Spleen (tissue), 7 donors: ENCODE data around the gene ORC3.

Experiments
- POLR2A ChIP-seq, 3 donors: fragments of 450-650 bp; IDR thresholded peaks; one replicate each; pipeline ENCODE4 v1.5.1; 2017; ENCODE audit warnings: antibody characterized with exemption in 3 of 3, mild to moderate bottlenecking in 1 of 3
- TF ChIP-seq, protein P1 (sequence below), 11 experiments: fragments of 200-600 bp in 7 of 11; fragments of 450-650 bp in 4 of 11; sonication (generic) in 4 of 11; IDR thresholded peaks in 8 of 11; conservative IDR thresholded peaks in 3 of 11; 1 replicate in 7 of 11; 2 replicates in 4 of 11; pipeline versions ENCODE4 v1.4.0 to v1.8.0; 2016 to 2021; ENCODE audit warnings: antibody characterized with exemption in 11 of 11, inconsistent platforms in 4 of 11, mild to moderate bottlenecking in 1 of 11
- donor health status: DM: no; HTN: no; CAD: no; lungs with moderate emphysema.
- donor health status: DM: no; HTN: no; CAD: no.
- donor health status: DM: no; HTN: no; CAD: no.

- no peak for TF ChIP-seq POLR2A (IDR thresholded peaks at IDR 0.05)
- TF ChIP-seq, protein P1, sequence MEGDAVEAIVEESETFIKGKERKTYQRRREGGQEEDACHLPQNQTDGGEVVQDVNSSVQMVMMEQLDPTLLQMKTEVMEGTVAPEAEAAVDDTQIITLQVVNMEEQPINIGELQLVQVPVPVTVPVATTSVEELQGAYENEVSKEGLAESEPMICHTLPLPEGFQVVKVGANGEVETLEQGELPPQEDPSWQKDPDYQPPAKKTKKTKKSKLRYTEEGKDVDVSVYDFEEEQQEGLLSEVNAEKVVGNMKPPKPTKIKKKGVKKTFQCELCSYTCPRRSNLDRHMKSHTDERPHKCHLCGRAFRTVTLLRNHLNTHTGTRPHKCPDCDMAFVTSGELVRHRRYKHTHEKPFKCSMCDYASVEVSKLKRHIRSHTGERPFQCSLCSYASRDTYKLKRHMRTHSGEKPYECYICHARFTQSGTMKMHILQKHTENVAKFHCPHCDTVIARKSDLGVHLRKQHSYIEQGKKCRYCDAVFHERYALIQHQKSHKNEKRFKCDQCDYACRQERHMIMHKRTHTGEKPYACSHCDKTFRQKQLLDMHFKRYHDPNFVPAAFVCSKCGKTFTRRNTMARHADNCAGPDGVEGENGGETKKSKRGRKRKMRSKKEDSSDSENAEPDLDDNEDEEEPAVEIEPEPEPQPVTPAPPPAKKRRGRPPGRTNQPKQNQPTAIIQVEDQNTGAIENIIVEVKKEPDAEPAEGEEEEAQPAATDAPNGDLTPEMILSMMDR (IDR thresholded peaks at IDR 0.05 in 8 of 11, conservative IDR thresholded peaks at IDR 0.05 in 3 of 11) = no peak
Observed at GRCh38 chr6:87590417-87590880, 514 bp downstream of the ORC3 start.
